IPS-20b (cell line): ENCODE results near the gene FAM156B.
"Not testable (repeated sequence)": the region's sequence is repeated elsewhere in the genome, so short reads cannot be mapped to it uniquely, and the experiment has no call there.

Experiments used
- H3K27ac ChIP-seq: one replicate; pipeline ENCODE4 v1.5.1; 2013; ENCODE audit warnings: low read length
- H3K27me3 ChIP-seq: 2 replicates; pipeline ENCODE4 v1.6.1; 2013; ENCODE audit warnings: mild to moderate bottlenecking, low read length, inconsistent platforms; ENCODE audit not compliant: insufficient read depth
- H3K36me3 ChIP-seq: 2 replicates; pipeline ENCODE4 v1.6.1; 2013; ENCODE audit warnings: low read depth, mild to moderate bottlenecking, inconsistent platforms, low read length, moderate library complexity; ENCODE audit not compliant: insufficient read depth
- H3K4me1 ChIP-seq: 2 replicates; pipeline ENCODE4 v1.6.1; 2013; ENCODE audit warnings: mild to moderate bottlenecking, control low read depth, inconsistent platforms, low read length, moderate library complexity; ENCODE audit not compliant: insufficient read depth
- H3K4me3 ChIP-seq: 2 replicates; pipeline ENCODE4 v1.5.1; 2013; ENCODE audit warnings: mild to moderate bottlenecking, low read length, inconsistent platforms
- H3K9ac ChIP-seq: 2 replicates; pipeline ENCODE4 v1.6.1; 2013; ENCODE audit warnings: low read depth, mild to moderate bottlenecking, inconsistent platforms, low read length, moderate library complexity
- H3K9me3 ChIP-seq: 2 replicates; pipeline ENCODE4 v1.6.1; 2013; ENCODE audit warnings: mild to moderate bottlenecking, low read depth, low read length, inconsistent platforms; ENCODE audit not compliant: insufficient read depth

Gene FAM156B

DNA sequence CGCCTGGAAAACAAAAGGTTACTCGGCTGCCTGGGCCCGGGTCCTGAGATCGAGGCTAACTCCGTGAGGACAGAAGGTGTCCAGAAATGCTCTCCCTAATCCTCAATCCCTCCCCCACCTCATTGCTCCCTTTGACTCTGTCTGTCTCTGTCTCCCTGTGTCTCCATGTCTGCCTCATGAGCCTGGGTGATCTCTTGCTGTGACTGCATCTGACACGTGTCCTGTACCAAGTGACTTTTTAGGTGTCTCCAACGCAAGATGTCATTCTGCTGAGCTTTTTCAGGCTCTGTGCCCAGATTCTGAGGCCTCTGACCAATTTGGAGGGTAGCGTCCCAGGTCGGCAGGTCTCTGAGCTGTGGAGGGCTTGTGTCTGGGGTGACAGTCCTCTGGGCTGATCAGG is 9.0 kb upstream of the FAM156B start:
- H3K9me3 ChIP-seq, H3K27ac ChIP-seq, H3K4me3 ChIP-seq, H3K36me3 ChIP-seq, H3K9ac ChIP-seq, H3K4me1 ChIP-seq, H3K27me3 ChIP-seq: not testable (repeated sequence)

DNA sequence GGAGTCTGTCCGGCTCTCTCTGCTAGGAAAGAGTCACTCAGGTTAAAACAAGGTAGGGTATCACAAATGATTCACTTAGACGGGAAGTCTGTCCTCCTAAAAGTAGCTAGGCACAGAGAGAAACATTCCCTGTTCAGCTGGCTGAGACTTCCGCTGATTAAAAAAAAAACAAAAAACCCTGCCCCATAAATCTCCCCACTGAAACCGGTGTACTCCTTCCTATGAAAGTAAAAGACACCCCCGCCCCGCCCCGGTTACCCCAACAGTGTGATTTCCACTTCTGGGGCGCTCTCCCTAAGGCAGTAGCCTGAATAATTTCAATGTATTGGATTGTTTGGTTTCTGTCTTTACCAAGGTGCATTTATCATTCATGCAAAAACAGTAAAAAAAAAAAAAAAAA is 692 bp upstream of the FAM156B start:
- H3K9me3 ChIP-seq, H3K27ac ChIP-seq, H3K27me3 ChIP-seq, H3K4me3 ChIP-seq, H3K36me3 ChIP-seq, H3K9ac ChIP-seq, H3K4me1 ChIP-seq: not testable (repeated sequence)

DNA sequence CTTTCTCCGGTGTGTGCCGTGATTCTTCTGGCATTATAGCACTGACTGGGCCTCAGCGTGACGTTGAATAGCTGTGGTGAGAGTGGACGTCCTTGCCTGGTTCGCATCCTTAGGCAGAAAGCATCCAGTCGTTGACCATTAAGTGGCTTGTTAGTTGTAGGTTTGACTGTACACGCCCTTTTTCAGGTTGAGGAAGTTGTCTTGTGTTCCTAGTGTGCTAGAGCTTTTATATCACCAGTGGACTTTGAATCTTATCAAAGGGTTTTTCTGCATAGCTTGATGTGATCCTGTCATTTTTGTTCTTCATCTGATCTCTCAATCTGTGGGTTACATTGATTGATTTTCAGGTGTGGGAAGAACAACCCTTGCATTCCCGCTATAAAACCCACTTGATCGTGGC is 8.4 kb downstream of the FAM156B start:
- H3K9me3 ChIP-seq, H3K4me1 ChIP-seq, H3K27me3 ChIP-seq, H3K4me3 ChIP-seq, H3K27ac ChIP-seq, H3K9ac ChIP-seq, H3K36me3 ChIP-seq: not testable (repeated sequence)

DNA sequence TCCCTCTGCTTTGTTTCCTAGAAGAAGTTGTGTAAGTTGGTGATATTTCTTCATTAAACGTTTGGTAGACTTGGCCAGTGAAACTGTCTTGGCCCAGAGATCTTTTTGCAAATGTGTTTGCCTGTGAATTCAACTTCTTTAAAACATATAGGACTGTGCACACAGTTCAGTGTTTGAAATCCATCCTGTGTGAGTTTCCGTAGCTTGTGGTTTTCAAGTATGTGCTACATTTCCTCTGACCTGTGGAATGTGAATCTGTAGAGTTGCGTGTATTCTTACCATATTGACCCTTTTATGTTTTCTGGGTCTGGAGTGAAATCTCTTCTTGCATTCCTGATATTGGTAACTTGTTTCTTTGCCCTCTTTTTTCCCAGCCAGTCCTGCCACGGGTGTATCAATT is 8.9 kb downstream of the FAM156B start:
- not testable (repeated sequence) for H3K27ac ChIP-seq, H3K9me3 ChIP-seq

DNA sequence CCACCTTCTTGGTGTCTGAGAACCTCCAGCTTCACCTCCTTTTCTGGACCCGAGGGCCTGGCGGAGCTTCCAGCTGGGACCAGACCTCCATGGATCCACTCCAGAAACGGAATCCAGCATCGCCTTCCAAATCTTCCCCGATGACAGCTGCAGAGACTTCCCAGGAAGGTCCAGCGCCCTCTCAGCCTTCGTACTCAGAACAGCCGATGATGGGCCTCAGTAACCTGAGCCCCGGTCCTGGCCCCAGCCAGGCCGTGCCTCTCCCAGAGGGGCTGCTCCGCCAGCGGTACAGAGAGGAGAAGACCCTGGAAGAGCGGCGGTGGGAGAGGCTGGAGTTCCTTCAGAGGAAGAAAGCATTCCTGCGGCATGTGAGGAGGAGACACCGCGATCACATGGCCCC is 10.0 kb downstream of the FAM156B start:
- not testable (repeated sequence) for H3K27ac ChIP-seq, H3K4me3 ChIP-seq, H3K36me3 ChIP-seq, H3K4me1 ChIP-seq, H3K27me3 ChIP-seq, H3K9ac ChIP-seq, H3K9me3 ChIP-seq

More for the DNA sequence above, 8.9 kb downstream of the FAM156B start:
- not testable (repeated sequence) for H3K4me3 ChIP-seq, H3K27me3 ChIP-seq, H3K36me3 ChIP-seq, H3K4me1 ChIP-seq, H3K9ac ChIP-seq

DNA sequence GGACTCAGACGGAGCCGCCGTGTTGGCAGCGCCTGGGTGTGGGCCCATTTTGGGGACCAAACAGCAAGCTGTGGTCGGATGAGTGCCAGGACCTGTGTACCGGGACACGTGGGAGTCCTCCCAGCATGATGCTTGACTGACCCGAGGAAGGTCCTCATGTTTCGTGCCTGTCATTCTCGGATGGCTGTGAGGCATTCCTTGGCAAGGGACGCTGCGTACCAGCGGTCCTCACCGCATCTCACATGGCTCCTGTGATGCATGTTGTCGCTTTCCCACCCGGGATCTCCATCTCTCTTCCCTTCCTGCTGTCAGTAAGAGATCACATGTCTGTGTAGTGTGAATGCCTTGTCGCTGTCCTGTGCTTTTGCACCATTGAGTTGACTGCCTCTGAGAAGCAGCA is 10.8 kb downstream of the FAM156B start:
- not testable (repeated sequence) for H3K9me3 ChIP-seq, H3K27me3 ChIP-seq, H3K36me3 ChIP-seq, H3K4me1 ChIP-seq, H3K27ac ChIP-seq, H3K4me3 ChIP-seq, H3K9ac ChIP-seq

DNA sequence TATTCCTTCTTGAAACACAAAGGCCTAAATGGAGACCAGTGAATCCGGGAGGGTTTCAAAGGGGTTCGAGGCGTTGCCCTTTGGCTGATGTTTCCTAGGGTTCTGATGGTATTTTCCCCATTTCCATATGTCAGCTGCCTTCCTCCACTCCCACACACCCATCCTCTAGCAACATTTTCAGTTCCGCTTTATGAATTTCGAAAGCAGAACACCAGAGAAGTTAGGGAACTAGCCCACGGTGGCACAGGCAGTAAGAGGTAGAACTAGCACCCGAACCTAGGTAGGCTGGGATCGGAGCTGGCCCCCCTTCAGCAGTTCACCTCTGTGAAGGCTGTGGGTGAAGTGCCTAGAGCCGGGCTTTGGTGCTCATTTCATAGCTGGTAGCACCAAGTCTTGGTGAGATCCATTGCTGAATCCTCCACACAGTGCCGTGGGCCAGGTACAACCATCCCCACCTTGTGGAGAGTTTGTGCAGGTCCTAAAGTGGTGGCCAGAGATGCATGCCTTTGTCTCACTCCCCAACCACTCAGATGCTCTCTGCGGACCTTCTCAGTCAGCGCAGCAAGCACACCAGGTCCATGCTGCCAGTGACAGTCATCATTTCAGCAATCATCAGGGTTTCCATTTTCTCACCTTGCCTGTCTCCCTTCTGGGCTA is 12.3 kb downstream of the FAM156B start:
- not testable (repeated sequence) for H3K27ac ChIP-seq, H3K9me3 ChIP-seq, H3K27me3 ChIP-seq, H3K4me3 ChIP-seq, H3K9ac ChIP-seq, H3K4me1 ChIP-seq, H3K36me3 ChIP-seq

DNA sequence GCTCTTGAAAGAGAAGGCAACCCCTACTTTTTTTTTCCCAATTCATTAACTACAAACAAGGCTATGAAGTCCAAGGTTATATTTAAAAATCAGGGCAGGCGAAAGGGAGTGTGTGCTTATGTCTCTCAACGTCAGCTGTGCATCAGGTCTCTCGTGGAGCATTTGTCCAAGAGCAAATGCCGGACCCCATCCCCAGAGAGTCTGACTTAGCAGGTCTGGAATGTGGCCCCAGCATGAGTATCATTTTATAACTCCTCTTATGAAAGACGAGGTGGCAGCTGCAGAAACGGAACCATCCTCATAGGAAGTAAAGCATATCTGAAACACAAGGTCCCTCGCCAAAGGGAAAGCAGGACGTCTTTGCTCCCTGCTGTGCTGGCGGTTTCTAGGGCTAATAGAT is 16.6 kb downstream of the FAM156B start:
- H3K9ac ChIP-seq, result not testable (repeated sequence)

DNA sequence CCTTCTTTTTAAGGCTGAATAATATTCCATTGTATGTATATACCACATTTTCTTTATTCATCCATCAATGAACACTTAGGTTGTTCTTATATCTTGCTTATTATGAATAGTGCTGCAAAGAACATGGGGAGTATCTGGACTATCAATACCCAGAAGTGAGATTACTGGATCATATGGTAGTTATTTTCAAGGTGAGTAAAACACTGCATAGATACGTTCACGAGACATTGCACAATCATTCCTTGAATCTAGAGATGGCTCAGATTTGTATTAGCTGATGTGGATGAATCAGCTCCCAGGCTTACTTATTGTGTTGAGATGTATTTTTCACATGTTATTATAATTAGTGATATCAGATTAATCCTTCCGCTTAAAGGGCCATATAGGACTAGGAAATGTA is 17.6 kb downstream of the FAM156B start:
- not testable (repeated sequence) for H3K27me3 ChIP-seq, H3K9ac ChIP-seq, H3K36me3 ChIP-seq, H3K9me3 ChIP-seq, H3K27ac ChIP-seq, H3K4me3 ChIP-seq, H3K4me1 ChIP-seq

More for the DNA sequence above, 16.6 kb downstream of the FAM156B start:
- H3K4me1 ChIP-seq, H3K27me3 ChIP-seq, H3K36me3 ChIP-seq, H3K9me3 ChIP-seq, H3K4me3 ChIP-seq, H3K27ac ChIP-seq: not testable (repeated sequence)

DNA sequence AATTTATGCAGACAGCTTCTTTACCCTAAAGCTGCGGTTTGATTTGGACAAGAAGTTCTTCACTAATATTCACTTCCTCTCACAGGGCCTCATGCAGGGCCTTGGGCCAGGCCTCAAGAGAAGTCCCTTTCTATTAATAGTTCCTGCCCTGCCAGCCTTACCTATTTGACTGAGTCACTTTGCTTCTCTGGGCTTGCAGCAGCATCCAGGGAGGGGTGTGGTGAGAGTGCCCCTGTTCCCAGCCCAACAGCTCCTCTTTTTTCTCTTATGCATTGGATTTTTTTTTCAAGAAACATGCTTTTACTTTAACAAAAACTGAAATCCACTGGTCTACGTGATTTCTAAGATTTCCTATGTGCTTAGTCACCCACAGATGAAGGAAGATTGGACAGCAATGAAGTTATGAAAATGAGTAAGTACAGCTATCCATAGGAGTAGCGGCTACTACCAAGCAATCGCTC is 26.7 kb downstream of the FAM156B start:
- no peaks in the 10 kb centered on the region for H3K36me3 ChIP-seq
- H3K4me1 ChIP-seq, result no peaks in the 10 kb centered on the region
- H3K27me3 ChIP-seq, result no peaks in the 10 kb centered on the region
- H3K4me3 ChIP-seq, result no peak overlapping the region
- no peak overlapping the region for H3K9ac ChIP-seq
- no peak overlapping the region for H3K27ac ChIP-seq
- no peaks in the 10 kb centered on the region for H3K9me3 ChIP-seq

DNA sequence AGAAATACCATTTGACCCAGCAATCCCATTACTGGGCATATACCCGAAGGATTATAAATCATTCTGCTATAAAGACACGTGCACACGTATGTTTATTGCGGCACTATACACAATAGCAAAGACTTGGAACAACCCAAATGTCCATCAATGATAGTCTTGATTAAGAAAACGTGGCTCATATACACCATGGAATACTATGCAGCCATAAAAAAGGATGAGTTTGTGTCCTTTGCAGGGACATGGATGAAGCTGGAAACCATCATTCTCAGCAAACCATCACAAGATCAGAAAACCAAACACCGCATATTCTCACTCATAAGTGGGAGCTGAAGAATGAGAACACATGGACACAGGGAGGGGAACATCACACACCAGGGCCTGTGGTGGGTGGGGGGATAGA is 33.1 kb downstream of the FAM156B start:
- not testable (repeated sequence) for H3K4me1 ChIP-seq, H3K9ac ChIP-seq, H3K9me3 ChIP-seq, H3K36me3 ChIP-seq, H3K4me3 ChIP-seq, H3K27me3 ChIP-seq, H3K27ac ChIP-seq

DNA sequence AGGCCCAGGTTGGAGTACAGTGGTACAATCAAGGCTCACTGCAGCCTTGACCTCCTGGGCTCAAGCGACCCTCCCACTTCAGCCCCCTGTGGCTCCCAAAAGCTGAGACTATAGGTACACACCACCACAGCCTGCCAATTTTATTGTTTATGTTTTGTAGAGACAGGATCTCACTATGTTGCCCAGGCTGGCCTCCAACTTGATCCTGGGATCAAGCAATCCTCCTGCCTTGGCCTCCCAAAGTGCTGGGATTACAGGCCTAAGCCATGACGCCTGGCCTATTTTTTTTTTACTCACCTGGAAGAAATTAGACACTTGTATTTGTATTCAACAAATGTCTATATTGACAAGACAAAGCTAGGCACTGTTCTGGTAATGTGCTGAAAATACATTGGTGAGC is 36.1 kb downstream of the FAM156B start:
- H3K9ac ChIP-seq, result no peak overlapping the region
- H3K27ac ChIP-seq, result no peak overlapping the region
- H3K36me3 ChIP-seq, result no peaks in the 10 kb centered on the region
- no peaks in the 10 kb centered on the region; the same call in 1 of the 2 replicates for H3K4me1 ChIP-seq
- no peaks in the 10 kb centered on the region for H3K9me3 ChIP-seq
- no peaks in the 10 kb centered on the region for H3K27me3 ChIP-seq
- H3K4me3 ChIP-seq, result no peak overlapping the region
